ENCODE results near the gene RAMACL.

DNA sequence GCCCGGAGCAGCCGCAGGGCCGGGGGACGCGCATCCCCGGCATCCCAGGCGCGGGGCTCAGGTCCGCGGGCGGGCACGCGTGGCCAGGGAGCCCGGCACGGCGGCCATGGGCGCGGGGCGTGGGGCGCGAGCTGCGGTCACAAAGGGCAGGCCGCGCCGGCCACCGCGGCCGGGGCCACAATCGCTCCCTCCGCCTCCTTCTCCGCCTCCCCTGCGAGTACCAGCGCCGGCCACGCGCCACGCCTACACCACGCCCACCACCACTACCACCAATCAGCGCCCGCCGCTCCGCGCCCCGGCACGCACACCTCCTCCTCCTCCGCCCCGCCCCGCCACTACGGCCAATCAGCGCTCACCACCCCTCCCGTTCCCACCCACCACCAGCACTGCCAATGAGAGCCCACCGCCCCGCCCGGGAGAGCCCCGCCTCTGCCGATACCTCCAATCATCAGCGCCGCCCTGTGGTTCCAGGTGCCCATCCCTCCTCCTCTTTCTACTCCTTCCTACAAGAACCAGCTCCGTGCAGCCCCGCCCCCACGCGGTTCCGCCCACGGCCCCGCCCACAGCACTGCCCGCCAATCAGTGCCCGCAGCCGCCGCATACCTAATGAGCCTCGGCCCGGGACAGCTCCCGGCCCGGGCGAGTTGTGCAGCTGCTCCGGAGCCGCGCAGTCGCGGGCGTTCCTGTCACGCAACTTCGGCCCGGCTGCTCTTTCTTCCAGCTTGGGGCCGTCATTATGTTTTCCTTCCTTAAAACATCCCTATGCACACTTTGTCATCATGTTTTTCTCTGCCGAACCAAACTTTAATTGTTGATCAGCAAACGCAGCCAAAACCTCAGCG, 40.8 kb upstream of the RAMACL start, which contains the start of gene RPS6KA2:
- TF ChIP-seq CTCF (IDR thresholded peaks at IDR 0.05), result peak in 4 of 5 experiments; percentile 12 to 48 (median 22)
- TF ChIP-seq POLR2A (IDR thresholded peaks at IDR 0.05), result peak; percentile 88 to 90
- peak; percentile 27 to 94 for TF ChIP-seq EP300 (IDR thresholded peaks at IDR 0.05)

Measured in tibial nerve (tissue), 4 donors.